HG02571 (cell line): ENCODE results near the gene PPA2.

Experiments used
- ATAC-seq: cut with Tn5 transposase; IDR thresholded peaks from one replicate; pipeline ENCODE4 v1.9.1; 2021; ENCODE audit warnings: mild to moderate bottlenecking, moderate library complexity; ENCODE audit not compliant: unreplicated experiment

Gene PPA2

DNA sequence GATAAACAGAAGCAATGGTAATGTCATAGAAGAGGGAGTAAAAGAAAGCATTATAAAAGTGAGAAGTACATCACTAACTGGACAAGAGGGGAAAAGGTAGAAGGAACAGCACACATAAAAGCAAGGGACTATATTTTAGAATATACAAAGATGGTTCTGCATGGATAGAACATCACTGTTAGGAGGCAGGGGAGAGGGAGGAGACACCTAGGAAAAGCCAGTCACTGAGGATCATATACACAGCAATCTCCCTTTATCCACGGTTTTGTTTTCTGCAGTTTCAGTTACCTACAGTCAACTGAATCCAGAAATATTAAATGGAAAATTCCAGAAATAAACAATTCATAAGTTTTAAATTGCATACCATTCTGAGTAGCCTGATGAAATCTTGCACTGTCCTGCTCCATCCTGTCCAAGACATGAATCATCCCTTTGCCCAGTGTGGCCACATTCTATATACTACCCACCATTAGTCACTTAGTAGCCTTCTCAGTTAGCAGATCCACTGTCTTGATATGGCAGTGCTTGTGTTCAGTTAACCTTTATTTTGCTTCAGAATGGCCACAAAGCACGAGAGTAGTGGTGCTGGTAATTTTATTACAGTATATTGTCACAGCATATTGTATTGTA lies 74.2 kb downstream of the PPA2 start:
- ATAC-seq = no peak

DNA sequence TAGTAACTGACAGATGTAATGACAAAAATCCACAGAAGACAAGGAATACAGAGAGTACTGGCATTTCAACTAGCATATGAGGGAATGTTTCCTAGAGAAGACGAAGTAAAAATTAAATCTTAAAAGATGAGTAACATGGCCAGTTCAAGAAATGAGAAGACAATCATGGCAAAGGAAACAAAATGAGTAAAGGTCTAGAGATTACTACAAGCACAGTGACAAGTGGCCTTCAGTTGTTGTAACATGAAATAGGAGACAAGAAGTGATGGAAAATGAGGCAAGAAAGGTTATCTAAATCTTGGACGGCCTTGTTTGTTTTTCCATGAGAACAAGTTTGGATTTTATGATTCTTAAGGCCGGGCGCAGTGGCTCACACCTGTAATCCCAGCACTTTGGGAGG lies 81.0 kb downstream of the PPA2 start:
- no peak for ATAC-seq

DNA sequence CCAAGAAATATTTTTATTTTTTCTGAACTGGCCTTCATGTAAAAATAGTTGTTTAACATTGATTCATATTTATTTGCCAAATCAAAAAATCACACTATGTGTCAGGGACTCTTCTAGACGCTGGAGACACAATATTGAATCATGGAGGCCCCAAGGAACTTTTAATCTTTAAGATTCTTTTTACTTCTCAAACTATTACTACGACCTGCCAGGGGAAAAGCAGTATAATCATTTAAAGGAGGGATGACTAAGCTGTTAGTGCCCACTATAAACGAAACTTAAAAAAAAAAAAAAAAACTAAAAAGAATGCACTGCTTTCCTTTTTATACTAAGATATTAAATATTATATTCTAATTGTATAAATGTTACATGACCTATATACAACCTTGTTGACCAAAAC lies 84.7 kb downstream of the PPA2 start:
- ATAC-seq = no peak

DNA sequence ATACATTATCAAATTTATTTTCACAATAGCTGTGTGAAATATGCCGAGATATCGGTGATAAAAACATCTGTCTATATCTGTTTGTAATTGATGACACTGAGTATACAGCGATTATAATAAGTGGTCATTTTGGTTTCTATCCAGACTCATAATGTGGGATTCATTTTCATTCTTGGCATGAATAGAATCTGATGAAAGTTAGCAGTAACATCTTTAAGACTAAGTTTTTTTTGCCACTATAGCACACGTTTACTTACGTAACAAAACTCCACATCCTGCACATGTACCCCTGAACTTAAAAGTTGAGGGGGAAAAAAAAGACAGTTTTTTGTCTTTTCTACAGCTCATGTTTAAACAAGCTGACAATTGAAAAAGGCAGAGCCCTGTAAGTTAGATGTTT lies 86.4 kb downstream of the PPA2 start:
- ATAC-seq = no peak

DNA sequence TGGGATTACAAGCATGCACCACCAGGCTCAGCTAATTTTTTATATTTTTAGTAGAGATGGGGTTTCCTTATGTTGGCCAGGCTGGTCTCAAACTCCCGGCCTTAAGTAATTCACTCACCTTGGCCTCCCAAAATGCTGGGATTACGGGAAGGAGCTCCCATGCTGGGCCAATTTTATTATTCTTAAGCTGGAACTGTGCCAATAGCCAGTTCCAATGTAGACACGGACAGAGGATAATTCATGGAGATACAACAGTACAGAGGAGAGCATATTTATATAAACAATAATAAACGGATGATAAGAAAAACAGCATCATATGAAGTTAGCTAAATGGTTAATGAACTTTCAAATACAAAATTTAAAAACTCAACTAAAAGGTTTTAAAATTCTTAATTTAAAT lies 87.8 kb downstream of the PPA2 start:
- ATAC-seq = no peak

DNA sequence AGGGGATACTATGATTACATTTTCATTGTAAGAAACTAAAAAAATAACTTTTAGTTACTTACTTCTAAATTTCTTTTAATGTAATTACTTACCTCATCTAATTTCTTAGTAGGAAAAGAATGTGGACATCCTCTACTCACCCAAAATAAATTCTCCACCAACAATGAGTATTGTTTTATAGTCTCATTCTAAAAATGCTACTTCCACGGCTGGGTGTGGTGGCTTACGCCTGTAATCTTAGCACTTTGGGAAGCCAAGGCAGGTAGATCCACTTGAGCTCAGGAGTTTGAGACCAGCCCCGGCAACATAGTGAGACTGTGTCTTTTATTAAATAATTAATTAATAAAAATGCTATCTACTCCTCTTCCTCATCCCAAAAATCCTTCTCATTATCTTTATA lies 99.8 kb downstream of the PPA2 start:
- ATAC-seq = no peak

DNA sequence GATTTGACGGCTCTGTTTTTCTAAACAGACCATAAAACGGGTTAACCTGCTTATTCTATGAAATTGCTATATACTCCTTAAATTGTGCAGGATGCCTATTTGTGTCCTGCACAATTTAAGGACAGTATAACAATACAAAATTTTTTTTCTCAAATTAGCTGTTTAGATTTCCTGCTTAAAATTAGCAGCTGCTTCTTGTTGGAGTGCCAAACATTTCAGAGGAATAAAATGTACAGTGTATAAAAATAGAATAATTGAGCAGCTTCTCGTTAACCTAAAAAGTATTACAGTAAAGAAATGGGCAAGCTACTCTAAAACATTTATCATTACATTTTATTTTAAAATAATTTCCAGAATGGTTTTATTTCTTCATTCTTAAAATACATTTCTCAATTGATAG lies 100.5 kb downstream of the PPA2 start:
- no peak for ATAC-seq

DNA sequence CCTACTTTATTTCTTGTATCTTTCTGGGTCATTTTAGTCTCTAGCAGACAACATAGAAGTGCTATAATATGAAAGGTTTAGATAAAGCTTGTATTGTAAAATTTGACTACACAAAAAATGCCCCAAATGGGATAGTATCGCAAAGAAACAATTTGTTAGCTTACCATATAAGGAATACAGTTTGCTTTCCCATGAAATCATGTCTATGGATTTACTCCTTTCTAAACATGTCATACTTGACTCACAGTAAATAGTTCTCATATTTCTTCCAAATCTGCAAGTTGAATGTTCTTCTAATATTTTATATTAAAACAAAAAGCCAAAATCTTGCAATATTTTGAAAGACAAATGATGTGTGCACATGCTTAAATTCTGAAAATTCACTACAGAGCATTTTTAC lies 103.9 kb downstream of the PPA2 start:
- no peak for ATAC-seq

DNA sequence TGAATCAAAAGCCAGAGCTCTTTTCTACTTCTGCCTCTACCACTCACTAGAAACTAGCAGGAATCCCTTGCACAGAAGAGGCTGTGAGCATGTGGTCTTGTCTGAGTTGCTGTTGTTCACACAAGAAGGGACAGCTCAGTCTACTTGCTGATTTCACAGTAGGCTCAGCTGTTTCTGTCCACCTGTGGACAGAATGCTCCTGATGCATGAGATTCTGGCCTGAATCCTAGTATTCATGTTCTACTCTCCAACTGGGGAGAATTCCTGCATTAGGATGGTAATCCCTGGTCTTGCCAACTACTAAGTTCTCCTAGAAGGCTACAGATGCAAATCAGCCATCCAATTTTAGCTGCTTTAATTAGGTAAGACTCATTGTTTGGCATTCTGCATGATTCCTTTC lies 112.8 kb downstream of the PPA2 start:
- ATAC-seq = no peak

DNA sequence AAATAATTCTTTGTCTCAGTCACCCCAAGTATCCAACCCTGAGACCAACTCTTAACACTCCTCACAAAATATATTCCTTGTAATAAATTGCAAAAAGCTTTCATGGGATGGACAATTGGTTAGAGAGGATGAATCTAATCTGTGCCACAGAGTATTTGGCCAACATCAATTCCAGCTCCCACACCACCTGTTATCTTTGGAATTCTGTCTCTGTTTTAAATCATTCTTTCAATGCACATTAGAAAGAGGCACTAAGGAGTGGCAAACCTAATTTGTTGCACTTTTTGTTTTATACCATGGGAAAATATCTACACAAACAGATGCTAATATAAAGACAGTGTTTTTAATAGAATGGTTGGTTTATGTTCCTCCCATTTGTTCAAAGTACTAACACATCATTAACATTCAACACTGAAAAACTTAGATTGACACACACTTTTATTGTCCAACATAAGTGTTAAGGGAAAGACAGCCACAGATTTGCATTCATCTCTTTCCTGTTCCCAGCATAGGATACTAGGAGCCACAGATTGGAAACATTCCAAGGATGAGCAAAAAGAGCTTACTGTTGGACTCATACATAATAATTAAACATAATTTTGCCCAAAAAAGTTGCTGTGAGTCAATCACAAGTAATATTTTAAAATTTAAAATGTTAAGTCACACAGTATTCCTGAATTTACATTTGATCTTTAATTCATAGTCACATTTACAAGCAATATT lies 116.4 kb downstream of the PPA2 start:
- ATAC-seq = no peak

DNA sequence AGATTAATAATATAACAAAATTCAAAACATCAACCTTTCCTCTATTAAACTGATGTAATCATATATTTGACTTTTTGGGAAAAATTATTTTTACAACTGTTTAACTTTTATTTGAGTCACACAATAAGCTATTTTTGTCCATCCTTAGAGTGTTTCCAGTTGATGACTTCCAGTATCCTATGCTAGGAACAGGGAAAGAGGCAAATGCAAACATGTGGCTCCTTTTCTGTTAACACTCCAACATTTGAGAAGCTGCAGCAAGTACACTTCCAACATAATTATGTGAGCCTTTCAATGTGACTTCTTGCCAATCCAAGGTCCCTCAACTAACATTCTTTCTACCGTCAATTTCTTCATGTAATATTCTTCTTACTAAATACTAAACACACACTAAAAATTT lies 117.7 kb downstream of the PPA2 start:
- no peak for ATAC-seq

DNA sequence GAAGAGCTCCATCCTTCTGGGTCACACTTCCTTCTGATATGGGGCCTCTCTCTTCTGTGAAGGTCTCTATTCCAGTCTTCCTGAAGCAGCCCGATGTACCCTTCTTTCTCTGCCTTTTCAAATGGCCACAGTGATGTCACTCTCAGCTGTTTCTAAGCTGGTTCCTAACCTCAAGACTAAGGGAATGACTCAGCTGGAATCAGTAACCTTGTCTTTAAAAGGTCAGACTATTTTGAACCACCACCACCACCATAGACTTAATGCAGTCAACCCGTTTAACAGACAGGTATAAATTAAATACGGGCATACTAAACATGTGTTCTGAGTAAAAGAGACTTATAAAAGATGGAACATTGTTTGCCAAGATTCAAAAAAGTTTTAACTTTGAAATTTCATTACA lies 121.0 kb downstream of the PPA2 start:
- ATAC-seq = peak; percentile 81

DNA sequence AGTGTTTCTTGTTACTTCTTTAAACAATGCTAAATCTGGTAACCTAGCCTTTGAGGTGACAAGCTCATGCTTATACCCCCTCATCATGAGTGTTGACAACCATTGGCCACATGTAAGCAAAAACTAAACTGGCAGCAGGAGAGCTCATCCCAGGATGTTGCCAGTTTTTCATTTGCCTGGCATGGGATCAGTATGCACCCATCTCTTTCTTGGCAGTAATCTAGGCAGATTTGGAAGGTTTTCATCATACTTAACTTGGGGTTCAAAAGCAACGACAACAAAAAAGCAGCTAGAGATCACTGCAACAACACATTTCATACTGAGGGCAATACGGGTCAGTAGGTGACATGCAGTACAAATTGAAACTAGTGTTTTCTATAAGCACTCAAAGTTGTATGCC lies 122.0 kb downstream of the PPA2 start:
- ATAC-seq = no peak

DNA sequence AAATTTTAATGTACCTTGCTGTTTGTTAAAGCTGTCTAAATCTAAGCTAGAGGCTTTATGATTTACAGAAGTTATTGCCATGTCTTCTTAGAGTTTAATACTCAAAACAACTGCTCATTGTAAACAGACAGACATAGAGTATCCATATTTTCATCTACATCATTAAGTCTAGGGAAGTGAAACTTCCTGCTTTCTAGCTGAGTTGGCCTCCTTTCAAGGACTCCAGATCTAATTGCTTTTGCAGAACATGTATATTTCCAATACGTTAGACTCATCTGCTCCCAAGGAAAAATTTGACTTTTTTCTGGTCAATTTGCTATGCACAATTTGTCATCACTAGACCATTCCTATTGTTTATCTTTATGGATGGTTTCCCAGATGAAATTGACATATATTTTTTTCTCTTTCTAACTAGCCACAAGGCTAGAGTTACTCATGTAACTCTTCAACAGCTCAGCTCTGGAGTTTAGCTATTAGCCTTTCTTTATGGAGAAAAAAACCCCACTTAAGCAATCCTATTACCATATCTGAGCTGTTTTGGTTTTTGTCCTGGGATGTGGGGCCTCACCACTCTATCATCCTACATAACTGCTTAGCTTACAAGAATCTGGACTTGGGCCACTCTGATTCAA lies 122.9 kb downstream of the PPA2 start:
- ATAC-seq = no peak

DNA sequence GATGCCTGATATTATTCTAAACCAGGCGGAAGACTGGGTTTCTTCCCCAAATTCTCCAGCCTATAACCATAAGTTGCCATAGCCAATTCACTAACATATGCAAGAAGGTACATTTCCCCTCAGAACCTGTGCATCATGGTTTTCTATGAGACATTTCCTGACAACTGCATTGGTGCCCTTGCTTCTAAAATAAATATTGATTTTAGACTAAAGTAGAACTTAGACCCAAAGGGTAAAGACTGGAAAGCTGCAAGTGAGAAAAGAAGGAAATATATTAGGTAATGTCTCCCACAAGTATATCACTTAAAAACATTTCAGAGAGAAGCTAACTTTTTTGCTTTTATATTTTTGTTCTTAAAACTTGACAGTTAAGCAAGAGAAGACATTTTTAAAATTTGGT lies 125.1 kb downstream of the PPA2 start:
- no peak for ATAC-seq

DNA sequence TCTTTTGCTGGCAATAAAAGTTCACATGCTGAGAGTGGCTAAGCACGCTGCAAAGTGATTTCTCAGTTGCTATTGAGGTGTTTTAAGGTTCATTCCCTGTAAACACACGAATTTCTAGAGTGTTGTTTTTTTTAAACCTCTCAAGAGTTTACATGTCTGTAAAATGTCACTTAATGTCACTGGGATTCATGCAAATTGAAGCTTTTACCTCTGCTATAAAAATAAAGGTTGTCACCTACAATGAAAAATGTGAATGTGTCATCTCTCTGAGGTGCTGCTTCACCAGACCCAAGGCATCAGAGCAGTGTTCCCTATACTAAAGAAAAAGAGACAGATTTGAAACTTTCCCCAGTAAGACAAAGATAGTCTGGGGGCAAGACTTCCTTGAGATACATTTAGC lies 127.0 kb downstream of the PPA2 start:
- ATAC-seq = no peak

DNA sequence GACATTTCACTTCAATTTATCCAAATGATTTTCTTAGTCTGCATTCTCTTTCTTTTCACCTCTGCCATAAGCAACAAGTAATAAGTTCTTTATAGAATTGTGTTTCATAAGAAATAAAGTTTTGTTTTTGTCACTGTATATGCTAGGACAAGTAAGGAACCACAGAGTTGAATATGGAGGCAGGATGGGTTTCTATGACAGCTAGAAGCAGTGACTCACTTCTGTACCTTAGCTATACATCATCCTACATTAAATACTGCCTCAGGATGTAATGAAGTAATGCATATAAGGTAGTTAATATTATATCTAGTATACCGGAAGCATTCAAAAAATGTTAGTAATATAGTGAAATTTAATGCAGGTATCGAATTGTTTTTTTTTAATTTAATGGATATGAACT lies 128.0 kb downstream of the PPA2 start:
- ATAC-seq = no peak

DNA sequence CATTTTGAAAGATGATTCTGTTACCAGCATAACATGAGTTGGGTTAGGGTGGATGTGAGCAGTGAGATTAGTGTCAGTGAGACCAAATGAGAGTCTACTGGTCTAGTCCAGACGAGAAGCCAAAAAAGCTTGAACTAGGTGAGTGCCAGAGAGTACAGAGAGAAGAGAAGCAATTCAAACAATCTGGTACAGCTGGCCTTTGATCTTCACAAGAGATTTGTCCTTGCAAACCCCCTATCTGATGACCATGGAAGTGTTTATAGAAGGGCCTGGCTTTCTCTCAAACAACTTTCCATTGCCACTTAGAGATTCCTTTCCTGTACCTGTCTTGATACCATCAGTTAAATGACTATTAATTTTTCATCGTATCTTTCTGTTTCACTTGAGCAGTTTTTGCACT lies 128.5 kb downstream of the PPA2 start:
- ATAC-seq = no peak

DNA sequence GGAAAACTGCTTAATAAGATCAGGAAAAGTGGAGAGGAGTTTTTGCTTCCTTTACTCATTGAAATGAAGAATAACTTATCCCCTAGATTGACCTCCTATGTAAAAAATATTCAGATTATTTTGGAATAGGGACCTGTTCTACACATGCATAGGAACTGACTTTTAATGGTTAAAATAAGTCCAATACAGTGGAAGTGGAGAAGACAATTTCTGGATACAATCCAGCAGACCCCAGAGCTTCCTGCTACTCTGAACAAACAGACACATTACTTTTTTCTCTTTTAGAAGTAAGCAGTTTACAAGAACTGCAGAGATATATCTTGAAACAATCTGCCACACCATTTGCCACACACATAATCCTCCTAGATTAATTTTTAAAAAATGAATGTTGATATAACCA lies 129.7 kb downstream of the PPA2 start:
- no peak for ATAC-seq

DNA sequence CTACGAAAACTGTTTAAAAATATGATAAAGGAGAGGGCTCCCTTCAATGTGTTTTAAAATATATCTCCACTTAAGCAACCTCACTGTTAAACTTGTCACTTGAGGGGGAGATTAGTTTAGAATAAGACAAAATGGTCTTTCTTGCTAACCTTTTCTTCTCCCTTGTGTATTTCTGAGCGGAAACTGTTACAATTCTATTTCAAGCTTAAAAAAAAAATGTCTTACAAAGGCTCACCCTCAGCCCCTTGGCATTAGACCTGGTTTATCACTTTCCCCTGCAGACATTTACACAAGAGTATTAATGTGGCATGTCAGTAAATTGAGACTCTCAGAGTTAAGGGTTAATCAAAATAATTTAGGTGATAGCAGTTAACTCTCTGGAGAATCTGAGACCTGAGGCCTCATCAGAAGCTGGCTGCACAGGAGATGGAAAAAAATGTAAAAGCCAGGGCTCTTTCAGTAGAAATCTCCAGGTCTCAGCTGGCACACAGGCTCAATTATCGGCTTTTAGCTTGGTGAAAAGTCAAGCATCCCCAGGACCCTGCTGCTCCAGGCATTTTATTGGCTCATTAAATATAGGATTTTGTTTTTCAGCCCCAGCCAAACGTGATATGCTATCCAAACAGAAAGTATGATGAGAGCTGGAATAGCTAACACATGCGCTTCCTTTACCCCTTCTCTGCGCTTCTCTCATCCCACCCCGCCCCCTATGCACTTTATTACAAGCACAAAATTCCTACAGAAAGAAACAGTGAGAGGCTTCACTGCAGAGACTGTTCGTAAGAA lies 130.5 kb downstream of the PPA2 start:
- ATAC-seq = no peak

DNA sequence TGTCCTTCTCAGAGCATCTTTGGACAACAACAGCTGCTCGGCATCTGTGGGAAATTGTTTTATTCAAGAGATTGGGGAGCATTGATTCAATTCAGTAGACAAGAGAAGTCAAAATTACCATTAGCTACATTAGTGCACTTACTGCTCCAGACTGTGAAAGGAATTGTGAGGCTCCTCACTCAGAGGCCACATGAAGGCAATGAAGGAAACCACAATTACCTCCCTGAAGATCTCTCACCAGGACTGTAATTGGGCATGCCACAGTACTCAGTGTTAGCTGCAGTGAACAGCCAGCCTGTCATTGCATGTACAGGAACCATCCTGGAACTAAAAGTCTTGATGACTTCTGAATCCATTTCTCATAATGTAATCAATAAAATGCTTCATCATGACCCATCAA lies 144.8 kb downstream of the PPA2 start:
- no peak for ATAC-seq

DNA sequence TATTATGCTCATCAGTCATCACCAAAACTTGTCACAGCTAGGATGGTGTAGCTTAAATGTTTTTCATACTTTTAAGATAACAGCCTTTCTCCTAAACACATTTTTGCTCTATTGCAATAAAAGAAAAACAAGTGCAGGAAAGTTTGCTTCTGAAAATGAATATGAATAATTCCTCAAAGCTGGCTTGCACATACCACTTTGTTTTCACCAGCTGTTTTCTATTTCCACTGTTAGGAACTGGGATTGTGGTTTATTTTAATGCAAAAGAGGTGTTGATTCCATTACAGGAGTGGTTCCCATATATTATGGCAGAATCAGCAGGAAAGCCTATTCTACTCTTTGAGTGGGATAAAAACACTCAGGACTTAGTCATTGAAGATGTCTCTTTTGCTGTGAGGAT lies 145.9 kb downstream of the PPA2 start:
- no peak for ATAC-seq
